Tracheal epithelial cell (primary cell): ENCODE data around the gene UNC5C. TPM values are rescaled to one million over a fixed set of nuclear protein-coding genes. Genes with fewer than 3 reads are reported as not detected.

Experiments
- total RNA-seq: library from RNA; depleted of rRNA; stranded (reverse); fragments of >200 nt; gene quantifications from 2 replicates; pipeline ENCODE4 v1.2.1, GENCODE V29; 2014

Gene UNC5C
- under 0.01 TPM in 1 of 2 replicates, not detected in the other for total RNA-seq

GRCh38 chr4:95548738-95549245 is at the start of gene UNC5C:
Gene UNC5C, minus strand, starts transcription at chr4:95548973.

